ENCODE results near the gene MRPL49. TPM values are rescaled to one million over a fixed set of nuclear protein-coding genes. Genes with fewer than 3 reads are reported as not detected.

MRPL49 gene
- total RNA-seq, 2 experiments from 2014 or later = 36.5 to 37.4 TPM

DNA sequence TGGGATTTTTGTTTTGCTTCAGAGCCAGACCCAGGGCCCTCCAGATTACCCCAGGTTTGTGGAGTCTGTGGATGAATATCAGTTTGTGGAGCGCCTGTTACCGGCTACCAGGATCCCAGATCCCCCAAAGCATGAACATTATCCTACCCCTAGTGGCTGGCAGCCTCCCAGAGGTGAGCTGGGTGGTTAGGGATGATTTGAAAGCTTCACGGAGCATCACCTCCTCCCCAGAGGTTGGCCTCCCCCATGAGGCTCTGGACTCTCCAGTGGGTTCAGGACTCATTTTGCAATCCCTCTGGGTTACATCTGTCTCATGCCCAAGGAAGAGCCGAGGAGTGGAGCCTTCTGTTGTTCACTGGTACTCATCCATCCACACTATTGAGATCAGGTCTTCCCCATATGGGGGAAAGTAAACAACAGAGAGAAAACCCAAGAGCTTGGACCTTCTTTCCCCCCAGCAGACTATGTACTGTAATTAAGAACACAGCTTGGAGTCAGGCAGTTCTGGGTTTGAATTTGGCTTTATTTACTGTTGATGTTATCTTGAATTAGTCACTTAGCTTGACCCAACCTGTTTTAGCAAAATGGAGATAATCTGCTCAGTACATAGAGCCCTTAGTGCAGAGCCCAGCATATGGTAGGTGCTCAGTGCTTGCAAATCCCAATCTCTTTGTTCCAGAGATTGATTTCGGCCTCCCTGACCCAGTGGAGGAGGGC lies 2.5 kb downstream of the MRPL49 start:
- peaks cover 43% of the 10 kb centered on the region for H3K4me1 Mint-ChIP-seq
- DNase-seq = no peak
- H3K36me3 Mint-ChIP-seq (ENCODE audit: low read depth) = peaks cover 69% of the 10 kb centered on the region
- CTCF ChIA-PET = interaction anchor here (1.0 to 1.5 kb wide), 2 partner anchors 10 to 12 kb away, joined by 3 to 7 read pairs; partner anchors contain the start of gene SYVN1
- no peaks in the 10 kb centered on the region for H3K27me3 Mint-ChIP-seq
- POLR2A ChIA-PET = interaction anchor here (8.3 kb wide), 1 partner anchor 9 kb away, joined by 157 read pairs; the partner anchor contains the start of gene SYVN1
- no peaks in the 10 kb centered on the region for H3K9me3 Mint-ChIP-seq
- H3K27ac Mint-ChIP-seq = no peak overlapping the region
- H3K4me3 Mint-ChIP-seq = peak overlapping the region; percentile 38

- ChIA-PET POLR2A (interaction anchor here (0.9 to 8.3 kb wide), 2 partner anchors 8 kb away, joined by 3 to 157 read pairs; partner anchors contain the start of genes SYVN1 and ZNHIT2), CTCF (interaction anchor here (1.0 to 1.5 kb wide), 2 partner anchors 9 to 13 kb away, joined by 3 to 7 read pairs; partner anchors contain the start of gene SYVN1)
- Mint-ChIP-seq H3K27ac (no peak overlapping the region), H3K27me3 (no peaks in the 10 kb centered on the region), H3K4me1 (peaks cover 37% of the 10 kb centered on the region), H3K9me3 (no peaks in the 10 kb centered on the region), H3K36me3 (ENCODE audit: low read depth) (peaks cover 68% of the 10 kb centered on the region), H3K4me3 (no peak overlapping the region)
- no peak for DNase-seq
These were observed 3.3 kb downstream of the MRPL49 start for GRCh38 chr11:65125197-65126056.

- POLR2A ChIA-PET = interaction anchor here (0.9 to 8.3 kb wide), 2 partner anchors 7 to 9 kb away, joined by 3 to 157 read pairs; partner anchors contain the start of genes SYVN1 and ZNHIT2
- H3K4me1 Mint-ChIP-seq = peaks cover 25% of the 10 kb centered on the region
- peaks cover 64% of the 10 kb centered on the region for H3K36me3 Mint-ChIP-seq (ENCODE audit: low read depth)
- no peak for DNase-seq
- H3K27ac Mint-ChIP-seq = no peak overlapping the region
- H3K27me3 Mint-ChIP-seq = no peaks in the 10 kb centered on the region
- no peak overlapping the region for H3K4me3 Mint-ChIP-seq
- CTCF ChIA-PET = no interaction called here
- H3K9me3 Mint-ChIP-seq = no peaks in the 10 kb centered on the region
These were observed 4.6 kb downstream of the MRPL49 start for GRCh38 chr11:65126624-65127274.

- no peak for DNase-seq
- H3K4me1 Mint-ChIP-seq = peaks cover 25% of the 10 kb centered on the region
- H3K27me3 Mint-ChIP-seq = no peaks in the 10 kb centered on the region
- H3K36me3 Mint-ChIP-seq (ENCODE audit: low read depth) = peaks cover 65% of the 10 kb centered on the region
- H3K27ac Mint-ChIP-seq = no peak overlapping the region
- POLR2A ChIA-PET = interaction anchor here (1.9 to 8.3 kb wide), 2 partner anchors 6 to 10 kb away, joined by 10 to 157 read pairs; partner anchors contain the start of genes SYVN1 and ZNHIT2
- no peaks in the 10 kb centered on the region for H3K9me3 Mint-ChIP-seq
- CTCF ChIA-PET = interaction anchor here (1.2 kb wide), 1 partner anchor 10 kb away, joined by 4 read pairs; the partner anchor contains the start of gene ZNHIT2
- H3K4me3 Mint-ChIP-seq = no peak overlapping the region
These were observed 5.5 kb downstream of the MRPL49 start for GRCh38 chr11:65127473-65128181.

DNA sequence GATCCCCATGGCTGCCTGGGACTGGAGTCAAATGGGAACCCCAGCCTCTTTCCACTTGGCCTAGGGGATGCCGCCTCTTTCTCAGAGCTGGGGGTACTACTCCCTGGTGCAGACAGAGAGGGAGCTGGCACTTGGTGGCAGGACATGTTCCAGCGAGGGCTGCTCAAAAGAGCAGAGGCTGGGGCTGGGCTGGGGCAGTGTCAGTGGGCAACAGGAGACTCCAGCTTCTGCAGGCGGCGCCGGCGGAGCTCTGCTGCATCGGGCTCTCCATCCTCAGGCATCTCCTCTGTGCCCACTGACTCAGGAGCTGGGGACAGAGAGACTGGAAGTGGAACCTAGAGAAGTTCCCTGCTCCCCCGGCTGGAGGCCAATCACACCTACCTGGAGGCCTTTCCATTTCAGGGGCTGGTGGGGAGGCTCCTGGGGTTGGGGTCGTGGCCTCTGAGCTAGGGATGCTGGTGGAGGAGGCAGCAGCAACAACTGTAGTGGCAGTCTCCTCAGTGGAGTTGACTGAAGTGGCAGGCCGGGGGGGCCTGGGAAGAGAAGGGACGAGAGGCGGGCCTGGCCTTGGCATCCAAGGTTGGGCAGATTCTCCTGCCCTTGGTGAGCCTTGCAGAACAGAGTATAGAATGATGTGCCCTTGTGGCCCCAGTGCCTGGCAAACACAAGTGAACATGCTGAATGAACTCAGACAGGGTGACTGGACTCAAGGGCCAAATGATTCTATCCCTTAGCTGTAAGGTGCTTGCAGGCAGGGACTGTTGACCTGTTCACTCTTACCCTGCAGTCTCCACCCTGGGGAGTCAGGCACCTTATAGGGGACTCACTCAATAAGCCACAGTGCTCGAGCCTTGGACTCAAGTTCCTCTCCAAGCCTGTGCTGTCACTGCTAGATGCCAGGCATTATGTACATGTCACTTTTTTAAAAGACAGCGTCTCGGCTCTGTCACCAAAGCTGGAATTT lies 6.3 kb downstream of the MRPL49 start:
- DNase-seq = no peak
- Mint-ChIP-seq H3K27me3 (no peaks in the 10 kb centered on the region), H3K4me1 (peaks cover 27% of the 10 kb centered on the region), H3K36me3 (ENCODE audit: low read depth) (peaks cover 68% of the 10 kb centered on the region), H3K4me3 (no peak overlapping the region), H3K27ac (no peak overlapping the region), H3K9me3 (no peaks in the 10 kb centered on the region)
- ChIA-PET POLR2A (interaction anchor here (1.9 kb wide), 1 partner anchor 11 kb away, joined by 10 read pairs; the partner anchor contains the start of gene ZNHIT2), CTCF (interaction anchor here (1.2 kb wide), 1 partner anchor 11 kb away, joined by 4 read pairs; the partner anchor contains the start of gene ZNHIT2)

DNA sequence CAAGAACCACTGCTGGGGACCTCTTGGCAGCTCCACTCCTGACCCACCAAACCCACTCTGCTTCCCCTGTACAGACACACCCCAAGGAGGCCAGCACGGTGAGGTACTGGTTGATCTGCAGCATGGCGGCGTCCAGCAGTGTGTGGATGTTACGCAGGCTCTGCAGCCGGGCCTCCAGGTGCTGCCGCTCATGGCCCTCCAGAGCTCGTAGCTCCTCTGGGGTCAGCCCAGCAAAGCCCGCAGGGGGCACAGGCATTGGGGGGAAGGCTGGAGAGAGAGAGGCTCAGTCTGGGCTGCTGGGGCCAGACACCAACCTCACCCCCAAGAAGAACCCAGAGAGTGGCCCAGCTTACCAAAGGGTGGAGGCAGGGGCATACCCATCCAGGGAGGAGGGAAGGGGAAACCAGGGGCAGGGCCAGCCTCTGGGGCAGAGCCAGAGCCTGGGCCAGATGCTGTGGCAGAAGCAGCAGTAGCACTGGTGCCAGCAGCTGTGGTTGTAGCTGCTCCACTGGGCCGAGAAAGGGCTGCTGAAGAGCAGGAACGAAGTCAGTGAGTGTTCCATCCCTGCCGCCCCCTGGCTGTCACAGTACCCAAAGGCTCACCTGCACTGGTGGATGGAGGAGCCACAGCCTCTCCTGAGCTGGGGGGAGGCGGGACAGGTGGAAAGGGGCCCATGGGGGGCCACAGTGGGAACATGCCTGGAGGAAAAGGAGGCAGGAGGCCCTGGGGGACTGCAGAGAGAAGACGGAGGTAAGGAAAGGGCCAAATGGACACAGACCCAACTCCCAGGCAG lies 7.7 kb downstream of the MRPL49 start:
- Mint-ChIP-seq H3K4me1 (peaks cover 18% of the 10 kb centered on the region), H3K27me3 (no peaks in the 10 kb centered on the region), H3K4me3 (no peak overlapping the region), H3K9me3 (no peaks in the 10 kb centered on the region), H3K27ac (no peak overlapping the region), H3K36me3 (ENCODE audit: low read depth) (peaks cover 66% of the 10 kb centered on the region)
- ChIA-PET CTCF (interaction anchor here (1.6 kb wide), 1 partner anchor 17 kb away, joined by 5 read pairs; no protein-coding TSS in a partner anchor), POLR2A (interaction anchor here (0.7 to 7.2 kb wide), 2 partner anchors 6 to 858 kb away, joined by 3 to 157 read pairs; partner anchors contain the start of genes FAU and MRPL49)
- DNase-seq = no peak

DNA sequence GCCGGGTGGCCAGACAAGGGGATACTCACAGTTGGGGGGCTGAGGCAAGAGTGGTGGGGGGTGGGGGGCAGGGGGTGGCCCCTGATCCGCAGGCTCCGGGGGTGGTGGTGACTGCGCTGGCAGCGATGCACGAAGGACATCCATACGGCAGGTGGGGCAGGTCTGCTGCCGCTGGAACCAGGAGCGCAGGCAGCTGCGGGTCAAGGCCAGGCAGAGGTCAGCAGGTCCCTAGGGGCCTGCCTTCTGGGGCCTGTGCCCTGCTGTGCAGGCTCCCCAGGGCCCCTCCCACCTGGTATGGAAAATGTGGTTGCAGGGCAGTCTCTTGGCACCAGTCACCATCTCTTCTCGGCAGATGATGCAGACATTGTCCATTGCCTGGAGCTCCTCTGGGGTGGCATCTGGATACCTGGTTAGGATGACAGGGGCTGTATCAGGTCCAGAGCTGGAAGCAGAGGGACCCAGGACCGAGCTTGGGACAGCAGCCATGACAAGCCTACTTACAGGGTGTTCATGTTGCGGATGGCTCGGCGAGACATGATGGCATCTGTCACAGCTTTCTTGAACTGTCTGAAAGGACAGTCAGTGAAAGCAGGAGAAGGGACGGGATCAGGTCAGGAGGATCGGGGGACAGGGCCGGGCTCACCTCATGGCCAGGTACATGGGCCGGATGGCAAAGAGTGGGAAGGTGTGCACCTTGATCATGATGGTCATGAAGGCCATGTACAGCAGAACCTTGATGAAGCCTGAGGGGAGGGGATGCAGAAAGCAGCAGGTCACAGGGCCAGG lies 8.7 kb downstream of the MRPL49 start:
- no peak overlapping the region for H3K4me3 Mint-ChIP-seq
- peaks cover 57% of the 10 kb centered on the region for H3K36me3 Mint-ChIP-seq (ENCODE audit: low read depth)
- ChIA-PET CTCF (interaction anchor here (1.1 to 1.6 kb wide), 3 partner anchors 18 to 119 kb away, joined by 3 to 5 read pairs (median 4); partner anchors contain the start of gene TM7SF2), POLR2A (interaction anchor here (7.2 kb wide), 1 partner anchor 7 kb away, joined by 157 read pairs; the partner anchor contains the start of genes FAU and MRPL49)
- H3K9me3 Mint-ChIP-seq = no peaks in the 10 kb centered on the region
- no peak overlapping the region for H3K27ac Mint-ChIP-seq
- no peaks in the 10 kb centered on the region for H3K27me3 Mint-ChIP-seq
- DNase-seq = no peak
- peaks cover 24% of the 10 kb centered on the region for H3K4me1 Mint-ChIP-seq

DNA sequence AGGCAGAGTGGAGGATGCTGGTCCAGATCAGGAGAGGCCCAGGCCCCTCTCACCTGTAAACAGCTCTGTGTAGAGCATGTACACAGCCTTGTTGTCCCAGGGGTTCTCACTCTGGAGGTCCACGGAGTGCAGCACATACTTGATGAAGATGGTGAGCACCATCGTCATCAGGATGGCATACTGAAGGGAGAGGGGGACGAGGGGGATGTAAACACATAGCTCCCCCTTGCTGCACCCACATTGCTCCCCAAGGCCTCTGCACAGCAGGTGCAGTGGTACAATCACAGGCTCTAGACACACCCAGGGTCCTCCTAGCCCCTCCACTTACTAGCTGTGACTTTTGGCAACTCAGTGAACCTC lies 9.3 kb downstream of the MRPL49 start:
- Mint-ChIP-seq H3K4me3 (no peak overlapping the region), H3K27ac (no peak overlapping the region), H3K9me3 (no peaks in the 10 kb centered on the region), H3K36me3 (ENCODE audit: low read depth) (peaks cover 52% of the 10 kb centered on the region), H3K27me3 (no peaks in the 10 kb centered on the region), H3K4me1 (peaks cover 29% of the 10 kb centered on the region)
- ChIA-PET POLR2A (interaction anchor here (1.4 to 7.2 kb wide), 2 partner anchors 8 to 14 kb away, joined by 5 to 157 read pairs; partner anchors contain the start of genes FAU, MRPL49 and ZNHIT2), CTCF (interaction anchor here (1.1 to 1.2 kb wide), 2 partner anchors 20 to 118 kb away, joined by 3 to 4 read pairs; partner anchors contain the start of gene TM7SF2)
- DNase-seq = no peak

GRCh38 chr11:65131895-65132237 lies 9.7 kb downstream of the MRPL49 start:
- Mint-ChIP-seq H3K4me1 (peaks cover 32% of the 10 kb centered on the region), H3K27me3 (no peaks in the 10 kb centered on the region), H3K9me3 (no peaks in the 10 kb centered on the region), H3K36me3 (ENCODE audit: low read depth) (peaks cover 48% of the 10 kb centered on the region), H3K4me3 (no peak overlapping the region), H3K27ac (peak overlapping the region; percentile 21)
- POLR2A ChIA-PET = interaction anchor here (1.0 to 7.2 kb wide), 3 partner anchors 8 to 20 kb away, joined by 3 to 157 read pairs (median 5); partner anchors contain the start of genes FAU, MRPL49 and ZNHIT2
- DNase-seq = no peak
- CTCF ChIA-PET = interaction anchor here (1.1 to 1.2 kb wide), 2 partner anchors 20 to 118 kb away, joined by 3 to 4 read pairs; partner anchors contain the start of gene TM7SF2
